ENCODE results near the gene SMOC2.
"Not testable (repeated sequence)": the region's sequence is repeated elsewhere in the genome, so short reads cannot be mapped to it uniquely, and the experiment has no call there.

SMOC2 gene

GRCh38 chr6:168666699-168667427 lies 225.9 kb downstream of the SMOC2 start:
- DNase-seq: peak; percentile 29 to 72

- DNase-seq: no peak
Measured at GRCh38 chr6:168667428-168667805, 226.4 kb downstream of the SMOC2 start.

- no peak for DNase-seq
Measured at GRCh38 chr6:168670401-168670985, 229.5 kb downstream of the SMOC2 start.

GRCh38 chr6:168671028-168671862 lies 230.3 kb downstream of the SMOC2 start:
- no peak for DNase-seq

GRCh38 chr6:168671863-168672546 lies 231.0 kb downstream of the SMOC2 start:
- DNase-seq: no peak

- no peak for DNase-seq
Measured at GRCh38 chr6:168674595-168674994, 233.6 kb downstream of the SMOC2 start.

- no peak for DNase-seq
Measured at GRCh38 chr6:168675375-168675774, 234.4 kb downstream of the SMOC2 start.

- no peak for DNase-seq
Measured at GRCh38 chr6:168675933-168676551, 235.1 kb downstream of the SMOC2 start.

GRCh38 chr6:168676552-168677322 lies 235.8 kb downstream of the SMOC2 start:
- DNase-seq: no peak

GRCh38 chr6:168677323-168677781 lies 236.4 kb downstream of the SMOC2 start:
- DNase-seq: not testable (repeated sequence)

- peak in 1 of 2 experiments; percentile 9 for DNase-seq
Measured at GRCh38 chr6:168678077-168678476, 237.1 kb downstream of the SMOC2 start.

- DNase-seq: no peak
Measured at GRCh38 chr6:168678588-168678987, 237.6 kb downstream of the SMOC2 start.

- DNase-seq: no peak
Measured at GRCh38 chr6:168681748-168682147, 240.8 kb downstream of the SMOC2 start.

- DNase-seq: no peak
Measured at GRCh38 chr6:168683621-168684020, 242.6 kb downstream of the SMOC2 start.

GRCh38 chr6:168684471-168684870 lies 243.5 kb downstream of the SMOC2 start:
- no peak for DNase-seq

- no peak for DNase-seq
Measured at GRCh38 chr6:168684906-168685305, 243.9 kb downstream of the SMOC2 start.

GRCh38 chr6:168686029-168686738 lies 245.2 kb downstream of the SMOC2 start:
- DNase-seq: no peak

GRCh38 chr6:168686831-168687730 lies 246.1 kb downstream of the SMOC2 start:
- DNase-seq: no peak

- DNase-seq: no peak
Measured at GRCh38 chr6:168690271-168690670, 249.3 kb downstream of the SMOC2 start.

GRCh38 chr6:168691774-168692173 lies 250.8 kb downstream of the SMOC2 start:
- no peak for DNase-seq
